HG02642 (cell line): ENCODE measurements around the gene EDAR.

Experiments used
- ATAC-seq: cut with Tn5 transposase; IDR thresholded peaks from one replicate; pipeline ENCODE4 v1.9.1; 2021; ENCODE audit warnings: mild to moderate bottlenecking; ENCODE audit not compliant: unreplicated experiment, poor library complexity

Gene EDAR

DNA sequence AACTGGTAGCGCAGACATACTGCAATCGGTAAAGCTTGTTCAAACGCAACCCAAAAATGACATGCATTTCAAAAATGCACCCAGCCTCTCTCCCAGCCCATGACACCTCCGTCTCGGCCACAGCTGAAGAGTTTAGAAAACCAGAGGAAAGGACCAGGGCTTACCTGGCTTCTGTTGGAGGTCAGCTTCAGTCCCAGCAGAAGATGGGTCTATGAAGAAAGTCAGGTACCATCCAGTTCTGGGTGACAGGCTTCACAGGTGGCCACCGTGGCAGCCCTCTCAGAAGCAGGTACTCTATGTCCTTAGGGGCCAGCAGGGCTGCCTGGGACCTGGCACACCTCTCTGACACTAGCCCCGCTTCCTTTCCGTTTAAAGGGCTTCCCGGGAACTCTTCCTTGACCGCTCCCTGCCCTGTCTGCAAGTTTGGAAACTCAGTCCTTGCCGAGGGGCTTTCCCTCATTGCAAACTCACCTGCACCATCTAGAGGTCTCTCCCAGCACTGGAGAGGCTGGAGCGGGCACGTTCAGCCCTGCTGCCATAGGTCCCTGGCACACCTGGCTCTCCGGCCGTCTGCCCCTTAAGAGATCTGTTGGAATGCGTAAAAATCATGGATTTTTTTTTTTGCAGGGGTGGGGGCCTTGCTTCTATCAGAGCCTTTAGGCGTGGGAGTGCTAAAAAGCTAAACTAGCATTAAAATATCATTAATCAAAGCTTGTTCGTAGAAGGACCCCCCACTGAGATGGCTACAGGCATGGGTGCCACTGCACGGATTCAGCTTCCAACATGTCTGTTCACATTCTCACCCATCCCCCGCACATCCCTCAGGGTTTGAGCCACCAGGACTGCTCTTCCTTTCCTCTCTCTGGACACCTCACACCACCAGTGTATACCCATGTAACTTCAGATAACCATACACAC is at the start of gene EDAR:
TSS of gene EDAR (minus strand) at position 425 of the 918 bp plus-strand sequence. CDS start 58,206 bp downstream, outside the sequence.
- ATAC-seq, result no peak

DNA sequence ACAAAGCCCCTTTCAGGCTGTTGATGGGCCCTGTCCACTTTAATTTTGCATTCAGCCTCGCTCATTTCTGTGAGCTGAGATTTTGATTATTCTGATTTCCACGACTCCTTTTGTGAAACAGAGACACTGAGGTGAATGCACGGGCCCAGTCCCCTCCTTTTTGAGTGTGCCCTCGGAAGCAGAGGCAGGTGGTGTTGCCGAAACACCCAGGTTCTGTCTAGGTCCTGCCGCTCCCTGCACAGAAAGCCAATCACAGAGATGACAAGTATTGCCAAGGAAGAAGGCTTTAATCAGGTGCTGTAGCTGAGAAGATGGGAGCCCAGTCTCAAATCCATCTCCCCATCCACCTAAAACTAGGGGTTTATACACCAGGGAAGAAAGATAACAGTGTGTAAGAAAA is 44.2 kb upstream of the EDAR start:
- ATAC-seq, result no peak

DNA sequence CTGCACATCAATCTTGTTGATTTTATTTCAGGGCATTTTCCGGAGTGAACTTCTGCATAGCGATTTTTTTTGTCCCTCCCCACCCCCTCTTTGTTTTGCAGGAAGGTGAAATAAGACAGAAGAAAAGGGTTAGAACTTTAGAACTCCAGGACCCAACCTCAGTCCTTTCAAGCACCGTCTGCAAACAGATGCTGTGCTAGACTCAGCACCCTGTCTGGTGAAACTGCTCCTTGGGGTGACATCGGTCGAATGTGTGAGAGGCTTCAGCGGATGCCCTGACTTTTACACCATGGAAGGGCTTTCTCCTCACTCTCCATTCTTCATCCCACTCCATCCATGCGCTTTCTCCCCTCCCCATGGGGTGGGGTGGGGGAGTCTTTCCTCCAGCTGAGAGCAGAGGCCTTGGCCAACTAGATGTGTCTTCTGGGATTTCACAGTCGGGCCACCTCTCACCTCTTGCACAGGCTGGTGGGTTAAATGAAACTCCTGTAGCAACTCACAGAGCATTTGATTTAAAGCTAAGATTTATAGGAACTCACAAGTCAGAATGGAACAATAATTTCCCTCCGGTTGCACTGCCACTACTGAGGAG is 43.3 kb upstream of the EDAR start:
- no peak for ATAC-seq

DNA sequence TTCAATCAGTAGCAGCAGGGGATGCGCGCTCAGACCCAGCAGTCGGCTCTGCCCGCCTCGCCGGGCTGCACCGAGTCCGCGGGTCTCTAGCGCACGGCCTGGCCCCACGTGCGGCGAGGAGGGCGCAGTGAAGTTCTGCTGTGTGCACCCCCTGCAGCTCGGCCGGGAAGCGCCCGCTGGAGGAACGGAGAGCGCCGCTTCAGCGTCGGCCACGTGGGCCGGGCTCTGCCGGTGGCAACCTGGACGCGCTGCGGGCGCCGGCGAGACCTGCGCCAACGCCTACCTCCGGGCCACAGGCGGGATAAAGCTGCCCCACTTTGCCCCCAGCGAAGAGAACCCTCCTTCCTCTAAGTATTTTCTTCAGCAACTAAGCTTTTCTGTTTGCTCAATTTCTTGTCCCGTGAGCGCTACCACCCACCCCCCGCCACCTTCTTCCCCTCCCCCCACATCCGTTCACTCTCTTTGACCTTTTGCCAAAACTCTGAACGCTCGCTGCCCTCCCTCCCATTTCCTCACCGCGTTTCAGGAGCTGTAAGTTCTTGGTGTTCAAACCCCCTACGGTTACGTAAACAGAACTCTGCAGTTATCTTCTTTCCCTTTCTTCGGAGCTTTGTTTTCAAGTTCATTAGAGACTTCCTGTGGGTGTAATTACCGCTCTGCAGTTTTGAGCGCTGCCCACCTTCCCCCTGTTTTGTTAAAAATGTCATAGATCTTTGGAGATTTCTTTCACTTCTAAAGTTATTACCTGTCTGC is 42.6 kb upstream of the EDAR start:
- ATAC-seq, result peak; percentile 72

DNA sequence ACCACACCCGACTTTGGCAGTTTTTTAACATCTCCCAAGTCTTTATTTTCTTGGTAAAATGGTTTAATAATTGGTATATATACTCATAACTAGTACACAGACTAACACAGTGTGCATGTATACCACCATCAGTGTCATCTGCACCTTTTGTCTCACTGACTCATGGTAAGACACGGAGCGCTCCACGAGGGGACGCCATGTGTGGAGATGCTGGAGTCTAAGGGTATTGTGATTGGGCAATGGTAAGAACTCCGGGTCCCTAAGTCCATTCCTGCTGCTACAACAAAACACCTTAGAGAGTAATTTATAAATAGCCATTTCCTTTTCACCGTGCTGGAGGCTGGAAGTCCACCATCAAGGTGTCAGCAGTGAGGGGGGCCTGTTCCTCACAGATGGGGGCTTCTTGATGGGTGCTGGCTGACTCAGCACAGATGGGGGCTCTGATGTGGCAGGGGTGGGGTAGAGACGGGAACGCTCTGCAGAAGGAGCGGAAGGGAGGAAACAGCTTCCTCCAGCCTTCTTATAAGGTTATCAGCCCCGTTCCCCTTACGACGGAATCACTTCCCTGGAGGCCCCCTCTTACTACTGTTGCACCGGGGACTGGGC is 42.0 kb upstream of the EDAR start:
- no peak for ATAC-seq

DNA sequence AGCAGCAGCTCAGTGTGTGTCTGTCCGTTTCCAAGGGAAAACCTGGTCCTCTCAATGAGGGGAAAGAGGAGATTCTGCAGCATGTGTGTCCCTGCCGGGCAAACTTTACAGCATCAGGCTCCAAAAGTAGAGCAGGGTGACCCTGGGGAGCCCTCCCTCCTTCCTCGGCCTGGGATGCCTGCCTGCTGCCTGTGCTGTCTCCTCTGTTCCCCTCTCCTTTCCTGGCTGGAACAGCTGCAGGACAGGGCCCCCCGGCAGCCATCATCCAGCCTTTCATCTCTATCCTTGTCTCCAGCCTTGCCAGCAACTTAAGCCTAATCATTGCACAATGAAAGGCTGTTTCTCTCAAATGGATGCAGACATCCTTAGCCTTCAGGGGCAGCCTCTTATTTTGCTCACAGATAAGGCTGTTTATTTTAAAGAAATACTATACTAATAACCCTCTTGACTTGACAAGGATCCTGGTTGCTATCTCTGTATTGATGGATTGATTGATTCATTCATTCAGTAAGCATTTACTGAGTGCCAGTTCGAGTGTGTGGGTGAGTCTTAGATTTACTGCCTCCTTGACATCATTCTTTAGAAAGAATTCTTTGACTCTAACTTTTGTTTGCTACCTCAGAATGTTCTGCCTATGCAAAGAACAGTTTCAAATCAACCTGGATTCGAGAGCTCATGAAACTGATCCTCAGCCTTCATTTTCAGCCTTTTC is 40.6 kb upstream of the EDAR start:
- ATAC-seq, result no peak

DNA sequence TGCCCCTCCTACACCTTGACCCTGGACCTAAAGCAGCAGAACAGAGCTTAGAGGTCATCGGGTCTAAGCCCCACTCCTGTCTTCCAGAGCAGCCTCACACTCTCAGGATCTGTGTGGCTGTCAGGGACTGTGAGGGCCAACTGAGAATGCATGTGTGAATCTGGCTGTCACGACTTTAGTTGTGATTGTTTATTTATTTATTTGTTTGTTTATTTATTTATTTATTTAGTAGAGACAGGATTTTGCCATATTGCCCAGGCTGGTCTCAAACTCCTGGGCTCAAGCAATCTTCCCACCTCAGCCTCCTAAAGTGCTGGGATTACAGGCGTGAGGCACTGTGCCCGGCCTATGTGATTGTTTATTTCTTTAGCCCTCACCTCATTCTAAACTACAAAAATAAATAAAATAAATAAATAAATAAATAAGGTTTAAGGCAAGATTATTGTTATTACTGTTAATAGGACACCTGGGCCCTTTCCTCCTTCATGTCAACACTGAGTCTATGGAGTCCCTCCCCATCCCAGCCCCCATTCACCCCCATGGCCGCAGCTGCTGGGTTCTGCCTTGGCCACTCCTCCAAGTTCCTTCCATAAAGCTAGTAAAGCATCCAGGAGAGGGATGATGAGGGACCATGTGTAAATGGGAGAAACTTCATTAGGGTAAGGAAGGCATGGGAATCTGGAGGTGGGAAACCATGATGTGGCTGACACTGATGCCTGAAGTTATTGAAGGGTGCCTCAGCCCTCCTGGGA is 39.9 kb upstream of the EDAR start:
- no peak for ATAC-seq

DNA sequence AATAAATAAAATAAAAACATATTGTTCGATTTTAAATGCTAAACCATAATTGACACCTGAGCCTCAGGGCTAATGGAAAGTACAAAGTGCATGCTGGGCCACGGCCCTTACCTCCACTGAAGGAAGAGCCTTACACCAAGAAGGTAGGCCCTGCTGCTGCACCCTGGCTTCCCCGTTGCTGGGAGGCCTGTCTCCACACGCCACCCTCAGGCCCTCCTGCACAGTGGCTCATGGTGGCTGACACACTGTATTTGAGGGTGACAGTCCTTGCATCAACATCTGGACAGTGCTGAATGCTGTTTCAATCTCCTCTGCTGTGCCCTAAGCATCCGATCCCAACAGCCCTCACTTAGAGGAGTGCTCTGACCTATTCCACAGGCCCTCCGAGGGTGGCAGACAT is 39.3 kb upstream of the EDAR start:
- no peak for ATAC-seq

DNA sequence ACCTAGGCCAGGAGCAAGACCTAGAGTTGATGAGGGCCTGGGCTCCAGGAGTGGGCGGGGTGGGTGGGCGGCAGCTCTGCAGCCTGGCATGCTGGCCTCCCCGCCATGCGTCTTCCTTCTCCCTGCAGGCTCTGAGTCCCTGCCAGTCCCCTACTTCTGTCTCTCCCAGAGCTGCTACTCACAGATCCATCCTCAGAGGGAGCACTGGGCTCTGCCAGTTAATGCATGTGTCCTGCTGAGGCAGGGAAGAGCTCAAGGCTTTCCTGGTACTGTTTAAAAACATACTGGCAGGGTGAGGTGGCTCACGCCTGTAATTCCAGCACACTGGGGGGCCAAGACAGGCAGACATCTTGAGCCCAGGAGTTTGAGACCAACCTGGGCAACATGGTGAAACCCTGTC is 38.7 kb upstream of the EDAR start:
- no peak for ATAC-seq

DNA sequence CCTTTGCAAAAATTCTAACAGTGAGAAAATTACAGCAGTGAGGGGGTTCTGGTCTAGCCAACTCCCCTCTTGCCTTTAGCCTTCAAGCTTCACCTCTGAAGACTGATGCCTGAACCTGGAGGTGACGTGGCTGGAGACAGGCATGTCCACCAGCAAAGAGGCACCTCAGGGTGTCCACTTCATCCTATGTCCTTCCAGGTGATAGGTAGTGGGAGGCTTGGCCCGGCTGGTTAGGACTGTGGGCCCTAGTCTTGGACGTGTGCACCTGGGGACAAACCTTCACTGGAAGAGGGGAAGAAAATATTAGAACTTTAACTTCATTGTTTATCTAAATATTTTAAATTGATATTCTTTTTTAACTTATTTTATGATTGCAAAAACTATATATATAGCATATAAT is 35.5 kb upstream of the EDAR start:
- no peak for ATAC-seq

DNA sequence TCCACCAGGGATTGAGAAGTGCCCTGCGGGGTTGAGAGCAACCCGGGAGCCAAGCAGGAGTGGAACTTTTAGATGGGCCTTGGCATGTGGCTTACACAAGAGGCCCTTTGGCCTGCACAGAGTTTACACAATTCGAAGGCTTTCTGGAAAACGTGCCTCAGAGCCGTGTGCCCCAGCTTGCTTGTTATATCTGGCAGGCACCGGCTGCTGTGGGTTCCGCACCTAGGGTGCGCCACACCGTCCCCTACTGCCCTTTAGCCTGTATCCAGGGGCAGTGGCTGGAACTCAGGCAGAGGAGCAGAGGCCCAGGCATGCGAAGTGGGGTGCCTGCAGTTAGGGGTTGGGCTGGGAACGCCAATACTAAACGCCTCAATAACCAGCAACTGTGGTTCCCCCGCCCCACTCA is 32.9 kb upstream of the EDAR start:
- ATAC-seq, result no peak

DNA sequence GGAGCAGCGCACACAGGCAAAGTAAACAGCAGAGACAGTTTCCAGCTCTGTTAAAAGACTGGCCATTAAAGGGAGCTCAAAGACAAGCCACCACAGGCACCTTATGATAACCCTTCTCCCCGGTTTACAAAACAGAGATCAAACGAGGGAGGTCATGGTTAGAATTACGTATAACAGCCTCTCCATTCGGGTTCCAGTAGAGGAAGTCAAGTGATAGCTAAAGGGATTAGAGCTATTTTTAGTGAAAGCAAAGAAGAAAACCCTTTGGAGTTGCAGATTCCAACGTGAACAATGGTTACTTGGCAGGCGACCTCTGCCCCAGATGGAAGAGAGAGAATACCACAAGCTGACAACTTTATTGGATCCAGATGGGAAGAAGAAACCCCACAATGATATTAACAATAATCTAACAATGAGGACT is 31.2 kb upstream of the EDAR start:
- ATAC-seq, result no peak

DNA sequence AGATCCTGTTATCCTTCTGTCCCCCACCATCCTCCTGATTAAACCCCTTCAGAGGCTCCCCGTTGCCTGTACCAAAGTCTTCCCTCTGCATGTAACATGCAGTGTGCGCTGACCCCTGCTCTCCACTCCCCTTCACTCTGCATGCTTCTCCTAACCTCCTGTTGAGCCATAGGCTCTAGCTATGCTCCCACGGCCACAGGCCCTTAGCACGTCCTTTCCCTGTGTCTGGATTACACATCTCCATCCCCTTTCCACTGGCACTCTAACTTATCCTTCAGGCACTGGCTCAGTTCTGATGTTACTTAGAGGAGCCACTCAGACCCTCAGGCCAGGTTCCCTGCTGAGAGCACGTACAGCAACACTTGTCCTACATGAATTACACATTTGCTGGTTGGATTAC is 29.4 kb upstream of the EDAR start:
- ATAC-seq, result no peak

DNA sequence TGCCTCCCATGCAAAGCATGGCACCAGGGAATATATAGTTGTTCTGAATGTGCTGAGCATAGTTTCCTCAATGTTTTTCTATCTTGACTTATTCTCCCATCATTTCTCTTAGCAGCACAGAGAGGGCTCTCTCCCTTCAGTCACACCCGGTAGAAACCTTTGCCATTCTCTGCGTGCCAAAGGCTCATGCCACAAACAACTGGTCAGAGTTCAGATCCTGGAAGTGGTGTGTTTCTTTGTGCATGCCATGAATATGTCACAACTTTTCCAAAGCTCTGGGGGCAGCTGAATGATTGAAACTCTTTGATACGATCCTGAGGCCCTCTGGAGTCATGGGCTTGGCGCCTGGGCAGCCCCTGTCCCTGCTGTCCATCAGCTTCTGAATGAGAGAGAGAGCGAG is 28.0 kb upstream of the EDAR start:
- ATAC-seq, result no peak

DNA sequence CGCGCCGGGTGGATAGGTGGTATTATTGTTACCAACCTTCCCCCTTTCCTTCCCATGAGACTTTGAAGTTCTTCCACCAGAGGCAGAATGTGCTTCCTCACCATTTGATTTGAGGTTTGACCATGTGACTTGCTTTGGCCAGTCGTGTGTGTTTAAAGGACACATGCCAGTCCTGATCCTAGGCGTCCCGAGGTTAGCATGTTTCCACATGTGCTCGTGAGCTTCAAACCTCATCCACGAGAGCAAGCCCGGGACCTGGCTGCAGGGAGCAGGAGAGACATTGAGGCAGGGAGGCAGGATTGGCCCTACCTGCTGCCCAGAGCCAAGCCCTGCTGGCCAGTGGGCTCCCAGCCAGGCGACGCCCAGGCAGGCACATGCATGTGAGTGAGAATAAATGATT is 27.4 kb upstream of the EDAR start:
- ATAC-seq, result no peak

DNA sequence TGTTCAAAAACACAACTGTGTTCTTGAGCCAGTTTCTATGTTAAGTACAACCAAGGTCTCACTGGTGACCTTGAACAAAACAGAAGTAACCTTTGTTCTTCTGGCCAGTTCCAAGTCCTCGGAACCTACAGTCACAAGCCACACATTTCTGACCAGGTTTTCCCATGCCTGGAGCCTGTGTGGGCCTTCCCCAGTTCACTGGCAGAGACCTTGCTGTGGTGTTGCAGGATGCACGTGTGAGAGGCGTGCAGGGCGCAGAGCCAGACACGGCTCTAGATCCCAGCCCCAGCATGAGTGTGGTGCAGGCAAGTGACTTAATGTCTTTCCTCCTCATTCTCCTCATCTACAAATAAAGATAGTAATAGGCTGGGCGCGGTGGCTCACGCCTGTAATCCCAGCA is 25.5 kb upstream of the EDAR start:
- no peak for ATAC-seq

DNA sequence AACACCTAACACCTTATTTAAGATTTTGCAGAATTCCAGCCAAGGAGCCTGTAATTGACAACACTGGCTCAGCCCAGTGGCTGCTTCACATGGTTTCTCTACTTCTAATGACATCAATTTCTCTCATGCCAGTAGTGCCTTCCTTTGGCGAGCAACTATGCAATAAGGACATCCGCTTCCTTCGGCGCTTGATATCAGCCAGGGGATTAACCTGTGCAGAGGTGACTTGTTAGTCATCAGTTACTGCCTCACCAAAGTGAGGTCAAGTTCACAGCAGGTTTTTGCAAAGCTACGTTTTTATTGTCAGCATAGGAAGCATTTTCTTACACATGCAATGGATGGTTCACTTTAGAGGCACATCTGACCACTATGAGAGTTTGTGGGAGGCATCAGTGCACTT is 24.0 kb upstream of the EDAR start:
- no peak for ATAC-seq

DNA sequence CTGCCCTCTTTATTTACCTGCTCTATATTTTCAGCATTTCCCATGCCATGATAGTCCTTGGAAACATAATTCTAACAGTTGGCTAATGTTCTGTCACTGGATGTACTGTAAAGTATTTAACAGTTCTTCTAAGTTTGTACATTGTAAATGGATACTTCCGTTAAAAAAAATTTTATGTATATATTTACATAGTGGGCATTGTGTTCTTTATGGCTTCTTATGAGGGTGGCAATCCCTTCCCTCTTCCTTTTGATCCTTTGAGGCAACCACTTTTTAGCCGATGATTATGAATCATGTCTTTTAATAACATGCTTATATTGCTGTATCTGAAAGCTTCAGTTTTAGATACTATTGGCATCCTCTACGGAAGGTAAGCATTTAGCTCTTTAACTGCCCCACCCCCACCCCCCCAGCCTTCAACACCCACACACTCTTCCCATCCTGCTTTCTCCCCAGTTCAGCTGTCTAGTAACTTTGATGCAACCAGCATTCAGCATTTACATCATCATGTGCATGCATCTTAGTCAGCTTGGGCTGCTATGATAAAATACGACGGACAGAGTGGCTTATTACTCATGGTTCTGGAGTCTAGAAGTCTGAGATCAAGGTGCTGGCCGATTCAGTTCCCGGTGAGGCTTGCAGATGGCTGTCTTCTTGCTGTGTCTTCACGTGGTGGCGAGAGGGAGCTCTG is 21.0 kb upstream of the EDAR start:
- no peak for ATAC-seq

DNA sequence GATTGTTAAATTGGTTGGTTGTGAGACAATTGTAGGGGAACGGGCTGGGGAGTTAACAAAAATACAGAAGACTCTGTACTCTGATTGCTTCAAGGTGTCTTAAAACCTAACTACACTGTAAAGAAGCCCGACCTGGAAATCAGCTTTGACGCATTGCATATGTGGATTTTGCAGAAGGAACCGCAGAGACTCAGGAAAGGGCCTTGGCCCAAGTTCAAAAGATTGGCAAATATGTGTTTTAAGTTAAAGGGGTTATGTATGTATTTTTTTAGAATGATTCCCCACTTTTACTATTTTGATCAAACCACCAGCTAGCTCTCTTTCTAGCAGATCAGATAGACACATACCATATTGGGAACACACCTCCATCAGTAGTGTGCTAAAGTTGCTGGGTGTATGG is 18.0 kb upstream of the EDAR start:
- no peak for ATAC-seq
